IPS DF 6.9 (cell line): ENCODE data around the gene NKAP.
"Not testable (repeated sequence)": the region's sequence is repeated elsewhere in the genome, so short reads cannot be mapped to it uniquely, and the experiment has no call there.

ENCODE experiments used
- DNase-seq: peaks from one replicate; pipeline ENCODE4 v3.0.0-alpha.2; 2013; ENCODE audit warnings: low read depth, low spot score
- H3K27ac ChIP-seq: one replicate; pipeline ENCODE4 v1.5.1; 2013; ENCODE audit warnings: low read length, control low read depth
- H3K27me3 ChIP-seq: 2 replicates; pipeline ENCODE4 v1.6.1; 2013; ENCODE audit warnings: mild to moderate bottlenecking, low read length; ENCODE audit not compliant: control insufficient read depth, insufficient read depth
- H3K36me3 ChIP-seq: 2 replicates; pipeline ENCODE4 v1.6.1; 2013; ENCODE audit warnings: low read length; ENCODE audit not compliant: control insufficient read depth, insufficient read depth
- H3K4me1 ChIP-seq: 2 replicates; pipeline ENCODE4 v1.6.1; 2013; ENCODE audit warnings: low read length; ENCODE audit not compliant: control insufficient read depth, insufficient read depth
- H3K4me3 ChIP-seq: 2 replicates; pipeline ENCODE4 v1.5.1; 2013; ENCODE audit warnings: mild to moderate bottlenecking, low read length
- H3K9me3 ChIP-seq: 2 replicates; pipeline ENCODE4 v1.6.1; 2013; ENCODE audit warnings: low read length, inconsistent platforms; ENCODE audit not compliant: control insufficient read depth, insufficient read depth
- WGBS: extraction: QIAGEN DNeasy Blood & Tissue Kit; methylation state at CpG from one replicate; pipeline ENCODE4 v1.1.7; 2013; ENCODE audit warnings: mixed read lengths, missing lambda C conversion rate; ENCODE audit not compliant: insufficient read length, insufficient coverage; 5-methylcytosine and 5-hydroxymethylcytosine counted together

NKAP gene

GRCh38 chrX:119943185-119943988 lies at the start of gene NKAP:
NKAP (minus strand) TSS chrX:119943751; CDS start chrX:119943605, 146 bp downstream.
- Histone ChIP-seq H3K4me3 (peak within 1 kb of the TSS; percentile 59), H3K9me3 (no peaks in the 10 kb centered on the region), H3K27me3 (no peaks in the 10 kb centered on the region), H3K4me1 (no peaks in the 10 kb centered on the region), H3K27ac (no peak within 1 kb of the TSS), H3K36me3 (no peaks in the 10 kb centered on the region)
- DNase-seq, result peak; percentile 64
- no CpG with 5 or more reads among the region's 59 CpGs for WGBS

- no CpG with 5 or more reads among the region's 48 CpGs for WGBS
- no peaks in the 10 kb centered on the region for H3K4me1 ChIP-seq
- H3K9me3 ChIP-seq, result no peaks in the 10 kb centered on the region
- H3K36me3 ChIP-seq, result no peaks in the 10 kb centered on the region
- H3K27me3 ChIP-seq, result peaks cover 75% of the 10 kb centered on the region
- H3K4me3 ChIP-seq, result peak overlapping the region; percentile 36; the same call in 1 of the 2 replicates
- DNase-seq, result no peak
- H3K27ac ChIP-seq, result no peak overlapping the region
These were observed 47.6 kb upstream of the NKAP start for GRCh38 chrX:119991005-119991787.

GRCh38 chrX:119990556-119991004 lies 47.0 kb upstream of the NKAP start:
- no CpG with 5 or more reads among the region's 34 CpGs for WGBS
- H3K4me1 ChIP-seq, result no peaks in the 10 kb centered on the region
- no peak overlapping the region for H3K27ac ChIP-seq
- no peak for DNase-seq
- H3K9me3 ChIP-seq, result no peaks in the 10 kb centered on the region
- no peaks in the 10 kb centered on the region for H3K36me3 ChIP-seq
- peaks cover 68% of the 10 kb centered on the region for H3K27me3 ChIP-seq
- H3K4me3 ChIP-seq, result peak overlapping the region; percentile 36; the same call in 1 of the 2 replicates

GRCh38 chrX:119989905-119990555 lies 46.5 kb upstream of the NKAP start:
- Histone ChIP-seq H3K9me3 (no peaks in the 10 kb centered on the region), H3K27ac (no peak overlapping the region), H3K27me3 (peaks cover 64% of the 10 kb centered on the region), H3K36me3 (no peaks in the 10 kb centered on the region), H3K4me3 (no peak overlapping the region; the same call in 1 of the 2 replicates), H3K4me1 (no peaks in the 10 kb centered on the region)
- no peak for DNase-seq
- no CpG with 5 or more reads among the region's 18 CpGs for WGBS

GRCh38 chrX:119986203-119986602 lies 42.7 kb upstream of the NKAP start:
- no peak for DNase-seq
- no CpG with 5 or more reads among the region's 3 CpGs for WGBS
- no peaks in the 10 kb centered on the region for H3K4me1 ChIP-seq
- no peak overlapping the region for H3K4me3 ChIP-seq
- no peak overlapping the region for H3K27ac ChIP-seq
- H3K27me3 ChIP-seq, result peaks cover 31% of the 10 kb centered on the region
- H3K36me3 ChIP-seq, result no peaks in the 10 kb centered on the region
- no peaks in the 10 kb centered on the region for H3K9me3 ChIP-seq

- Histone ChIP-seq H3K27me3 (peaks cover 16% of the 10 kb centered on the region), H3K4me1 (no peaks in the 10 kb centered on the region), H3K36me3 (no peaks in the 10 kb centered on the region), H3K27ac (no peak overlapping the region), H3K4me3 (no peak overlapping the region), H3K9me3 (no peaks in the 10 kb centered on the region)
- no CpG with 5 or more reads among the region's 5 CpGs for WGBS
- no peak for DNase-seq
These were observed 41.1 kb upstream of the NKAP start for GRCh38 chrX:119984652-119985051.

- H3K27ac ChIP-seq, result no peak overlapping the region
- no peaks in the 10 kb centered on the region for H3K4me1 ChIP-seq
- no peaks in the 10 kb centered on the region for H3K9me3 ChIP-seq
- WGBS, result no CpG with 5 or more reads among the region's 2 CpGs
- H3K36me3 ChIP-seq, result no peaks in the 10 kb centered on the region
- no peak overlapping the region for H3K4me3 ChIP-seq
- no peak for DNase-seq
- H3K27me3 ChIP-seq, result peaks cover 6% of the 10 kb centered on the region; the same call in 1 of the 2 replicates
These were observed 39.9 kb upstream of the NKAP start for GRCh38 chrX:119983494-119983893.

- H3K9me3 ChIP-seq, result no peaks in the 10 kb centered on the region
- H3K4me3 ChIP-seq, result no peak overlapping the region
- H3K27ac ChIP-seq, result no peak overlapping the region
- DNase-seq, result no peak
- no peaks in the 10 kb centered on the region for H3K36me3 ChIP-seq
- no CpG with 5 or more reads among the region's 3 CpGs for WGBS
- no peaks in the 10 kb centered on the region for H3K27me3 ChIP-seq
- H3K4me1 ChIP-seq, result no peaks in the 10 kb centered on the region
These were observed 38.6 kb upstream of the NKAP start for GRCh38 chrX:119982145-119982544.

GRCh38 chrX:119981286-119982070 lies 37.9 kb upstream of the NKAP start:
- WGBS, result no CpG with 5 or more reads among the region's 15 CpGs
- H3K36me3 ChIP-seq, result no peaks in the 10 kb centered on the region
- no peak for DNase-seq
- no peak overlapping the region for H3K4me3 ChIP-seq
- H3K4me1 ChIP-seq, result no peaks in the 10 kb centered on the region
- no peaks in the 10 kb centered on the region for H3K27me3 ChIP-seq
- no peaks in the 10 kb centered on the region for H3K9me3 ChIP-seq
- H3K27ac ChIP-seq, result no peak overlapping the region

- H3K27ac ChIP-seq, H3K4me3 ChIP-seq, DNase-seq, H3K4me1 ChIP-seq, H3K9me3 ChIP-seq, H3K27me3 ChIP-seq, H3K36me3 ChIP-seq: not testable (repeated sequence)
- no CpG with 5 or more reads among the region's 4 CpGs for WGBS
These were observed 33.6 kb upstream of the NKAP start for GRCh38 chrX:119977172-119977571.
